GM19467 (cell line): ENCODE results near the gene EPHB1.
"Not testable (repeated sequence)": the region's sequence is repeated elsewhere in the genome, so short reads cannot be mapped to it uniquely, and the experiment has no call there.

ENCODE experiments used
- ATAC-seq: cut with Tn5 transposase; IDR thresholded peaks from one replicate; pipeline ENCODE4 v1.9.1; 2021; ENCODE audit warnings: mild to moderate bottlenecking, moderate library complexity; ENCODE audit not compliant: unreplicated experiment

Gene EPHB1

GRCh38 chr3:134938029-134938525, 143.0 kb downstream of the EPHB1 start:
- ATAC-seq: no peak

DNA sequence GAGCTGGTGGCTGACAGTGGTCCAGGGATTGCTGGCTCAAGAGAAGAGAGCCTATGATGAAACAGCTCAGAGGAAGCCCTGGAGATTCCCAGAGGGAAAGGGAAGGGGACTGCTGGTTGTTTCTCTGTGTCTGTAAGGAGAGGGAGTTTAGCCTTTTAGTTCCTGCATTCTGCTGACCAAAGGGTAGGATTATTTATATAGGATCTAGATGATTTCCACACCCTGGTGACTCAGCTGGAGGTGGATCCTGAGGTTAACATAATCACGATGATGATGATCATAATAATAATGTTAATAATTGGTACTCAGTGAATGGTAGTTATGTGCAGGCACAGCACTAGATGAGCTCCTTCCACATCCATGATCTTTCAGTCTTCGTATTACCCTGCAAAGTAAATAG, 144.9 kb downstream of the EPHB1 start:
- no peak for ATAC-seq

- ATAC-seq: no peak
Observed at GRCh38 chr3:134941820-134942219, 146.8 kb downstream of the EPHB1 start.

- ATAC-seq: no peak
Observed at GRCh38 chr3:134944429-134944828, 149.4 kb downstream of the EPHB1 start.

DNA sequence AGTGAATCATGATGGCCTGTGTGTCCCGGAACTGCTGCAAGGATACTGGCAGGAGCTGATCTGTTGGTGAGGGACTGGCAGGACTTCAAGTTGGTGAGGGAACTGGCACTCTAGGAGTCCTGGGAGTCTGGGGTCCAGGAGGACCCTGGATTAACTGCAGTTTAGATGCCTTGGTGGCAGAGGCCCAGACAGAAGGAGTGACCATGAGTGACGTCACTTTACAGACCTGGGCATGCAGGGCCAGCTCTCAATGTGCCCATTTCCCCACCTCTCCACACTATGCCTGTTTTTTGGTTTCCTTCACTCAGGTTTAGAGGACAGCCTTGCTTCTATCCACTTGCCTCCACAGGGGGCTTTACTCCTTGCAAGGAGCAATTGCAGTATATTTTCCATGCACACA, 154.1 kb downstream of the EPHB1 start:
- ATAC-seq: no peak

DNA sequence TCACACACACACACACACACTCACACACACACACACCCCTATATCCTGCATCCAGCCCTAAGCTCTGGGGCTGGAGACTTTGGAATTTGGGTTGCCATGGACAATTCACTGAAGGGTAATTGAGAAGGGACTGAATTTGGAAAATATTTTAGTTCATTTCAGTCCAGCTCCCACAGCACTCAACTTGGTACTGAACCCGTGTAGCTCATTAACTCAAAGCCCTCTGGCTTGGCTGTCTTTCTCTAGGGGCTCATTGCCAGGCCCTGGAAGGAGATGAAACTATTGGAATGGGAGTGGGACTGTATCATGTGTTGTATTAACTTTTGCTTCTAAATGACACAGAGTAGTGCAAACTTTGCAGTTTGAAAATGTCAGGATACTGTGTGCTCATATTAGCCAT, 157.3 kb downstream of the EPHB1 start:
- no peak for ATAC-seq

GRCh38 chr3:134955874-134956273, 160.8 kb downstream of the EPHB1 start:
- no peak for ATAC-seq

- ATAC-seq: peak; percentile 61
Observed at GRCh38 chr3:134956395-134956794, 161.3 kb downstream of the EPHB1 start.

DNA sequence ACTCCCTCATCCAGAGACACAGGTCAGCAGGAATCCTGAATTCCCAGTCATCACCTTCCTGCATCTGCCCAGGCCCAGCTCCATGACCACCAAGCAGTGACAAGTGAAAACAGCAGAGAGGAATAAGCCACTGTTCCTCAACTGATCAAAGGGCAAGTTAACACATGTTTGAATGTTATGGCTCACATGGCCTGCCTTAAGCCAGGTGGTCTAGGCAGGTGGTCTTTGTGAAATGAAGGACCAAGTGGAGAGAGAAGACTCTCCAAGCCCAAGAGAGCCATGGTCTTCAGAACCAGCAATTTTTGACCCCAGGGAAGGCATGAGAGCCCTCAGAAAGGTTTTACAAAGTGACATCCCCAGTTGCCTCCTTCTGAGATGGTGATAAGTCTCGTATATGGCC, 161.8 kb downstream of the EPHB1 start:
- no peak for ATAC-seq

DNA sequence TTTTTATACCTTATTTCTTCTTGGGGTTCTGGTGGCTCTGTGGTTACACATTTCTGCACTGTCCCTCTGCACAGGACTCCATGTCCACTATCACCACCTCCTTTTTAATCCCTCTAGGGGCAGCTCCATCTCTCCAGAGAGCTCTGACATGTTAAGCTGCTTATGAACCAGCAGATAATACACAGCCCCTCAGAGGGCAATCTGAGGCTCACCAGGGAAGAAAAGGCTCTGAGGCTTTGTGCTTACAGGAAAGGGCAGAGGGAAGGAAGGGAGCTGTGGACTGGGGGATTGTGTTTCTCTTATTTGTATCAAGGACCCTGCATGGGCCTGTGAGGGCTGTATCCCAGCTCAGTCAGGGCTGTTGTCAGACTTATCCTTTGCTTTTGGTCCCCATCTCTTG, 164.5 kb downstream of the EPHB1 start:
- no peak for ATAC-seq

DNA sequence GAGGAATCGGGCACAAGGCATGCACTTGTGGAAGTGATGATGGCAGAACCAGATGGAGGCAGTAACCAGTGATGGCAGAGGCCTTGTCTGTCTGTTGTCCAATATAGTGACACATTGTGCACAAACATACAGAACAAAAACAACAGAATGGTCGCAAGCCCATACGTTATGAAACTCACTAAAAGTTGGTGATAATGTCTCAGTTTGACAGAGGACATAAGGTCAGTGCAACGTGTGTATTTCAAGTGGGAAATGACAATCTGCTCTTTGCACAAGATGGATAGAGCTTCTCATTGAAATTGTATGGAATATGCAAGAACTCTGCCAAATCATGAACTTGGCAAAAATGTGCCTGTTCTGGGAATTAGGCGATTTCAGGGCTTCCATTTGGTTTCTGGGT, 169.2 kb downstream of the EPHB1 start:
- ATAC-seq: no peak

DNA sequence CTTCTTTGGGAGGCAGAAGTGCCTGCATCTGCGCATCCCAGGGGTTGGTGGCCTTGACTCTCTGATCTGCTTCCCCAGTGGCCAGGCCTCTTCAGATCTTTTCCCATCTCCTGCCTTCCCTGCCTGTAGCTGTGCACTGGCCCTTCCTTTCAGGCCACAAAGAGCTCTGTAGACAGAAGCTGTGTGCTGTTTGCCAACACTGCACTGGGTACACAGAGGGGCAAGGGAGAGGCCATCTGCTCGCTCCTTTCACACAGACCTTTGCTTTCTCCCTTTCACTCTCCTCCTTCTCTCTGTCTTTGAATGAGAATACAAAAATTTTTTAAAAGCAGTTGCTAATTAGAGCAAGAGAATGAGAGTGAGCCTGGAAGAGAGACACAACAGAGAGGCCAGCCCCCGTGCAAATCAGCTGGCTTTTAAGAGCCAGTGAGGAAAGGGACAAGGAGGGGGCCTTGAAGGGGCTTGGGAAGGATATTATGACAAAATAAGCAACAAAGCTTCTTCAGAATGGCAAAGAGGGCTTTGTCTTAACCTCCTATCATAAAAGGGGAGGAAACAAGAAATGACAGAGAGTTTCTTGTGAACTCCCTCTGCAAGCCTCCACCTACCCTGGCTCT, 170.9 kb downstream of the EPHB1 start:
- ATAC-seq: no peak

DNA sequence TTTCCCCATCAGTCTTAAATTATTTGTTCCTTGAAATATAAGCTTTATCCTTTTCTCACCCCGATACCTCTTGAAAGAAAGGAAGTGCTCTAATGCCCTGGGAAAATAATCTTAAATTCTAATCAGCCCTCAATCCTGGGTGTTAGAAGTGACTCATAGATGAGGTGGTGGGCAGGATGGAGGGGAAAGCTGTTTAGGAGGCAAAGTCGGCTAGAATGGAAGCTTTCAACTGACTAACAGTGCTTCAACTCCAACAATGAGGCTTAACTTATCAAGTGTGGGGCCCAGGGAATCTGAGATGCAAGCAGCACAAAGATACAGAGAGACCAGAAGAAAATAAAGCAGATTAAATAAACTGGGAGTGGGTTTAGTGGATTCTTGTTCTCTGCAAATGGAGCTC, 175.8 kb downstream of the EPHB1 start:
- ATAC-seq: no peak

DNA sequence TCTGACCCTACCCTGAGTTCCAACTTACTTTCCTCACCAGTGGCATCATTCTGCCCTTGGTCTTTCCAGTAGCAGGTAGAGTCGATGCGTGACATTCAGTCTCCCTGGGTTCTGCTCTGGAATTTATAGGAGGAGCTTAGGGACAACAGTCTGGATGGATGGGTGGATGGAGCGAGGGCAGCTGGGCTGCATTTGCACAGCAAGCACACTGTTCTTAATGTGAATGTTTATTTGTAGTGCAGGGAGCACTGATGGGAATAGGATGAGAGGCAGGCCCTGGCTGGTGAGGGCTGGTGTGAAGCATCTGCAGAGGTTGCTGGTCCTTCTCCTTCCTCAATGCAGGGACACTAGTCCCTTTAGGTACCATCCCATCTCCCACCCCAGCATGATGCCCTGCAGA, 176.2 kb downstream of the EPHB1 start:
- no peak for ATAC-seq

DNA sequence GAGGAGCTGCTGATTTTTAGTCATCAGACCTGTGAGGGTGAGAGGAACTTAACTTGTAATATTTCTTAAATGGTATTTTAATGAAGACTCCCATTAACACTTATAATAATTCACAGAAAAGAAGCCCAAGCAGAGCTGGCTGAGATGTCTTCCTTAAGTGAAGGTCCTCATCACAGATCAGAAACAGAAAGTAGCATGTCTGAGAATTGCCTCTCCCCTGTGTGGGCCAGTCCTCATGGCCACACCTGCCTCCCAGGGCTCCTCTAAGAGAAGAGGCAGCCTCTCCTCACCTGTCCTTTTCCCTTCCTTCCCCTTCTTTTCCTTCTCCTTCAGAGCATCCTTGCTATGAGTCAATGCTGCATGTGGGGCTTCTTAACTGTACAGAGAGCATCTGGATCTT, 176.8 kb downstream of the EPHB1 start:
- not testable (repeated sequence) for ATAC-seq

DNA sequence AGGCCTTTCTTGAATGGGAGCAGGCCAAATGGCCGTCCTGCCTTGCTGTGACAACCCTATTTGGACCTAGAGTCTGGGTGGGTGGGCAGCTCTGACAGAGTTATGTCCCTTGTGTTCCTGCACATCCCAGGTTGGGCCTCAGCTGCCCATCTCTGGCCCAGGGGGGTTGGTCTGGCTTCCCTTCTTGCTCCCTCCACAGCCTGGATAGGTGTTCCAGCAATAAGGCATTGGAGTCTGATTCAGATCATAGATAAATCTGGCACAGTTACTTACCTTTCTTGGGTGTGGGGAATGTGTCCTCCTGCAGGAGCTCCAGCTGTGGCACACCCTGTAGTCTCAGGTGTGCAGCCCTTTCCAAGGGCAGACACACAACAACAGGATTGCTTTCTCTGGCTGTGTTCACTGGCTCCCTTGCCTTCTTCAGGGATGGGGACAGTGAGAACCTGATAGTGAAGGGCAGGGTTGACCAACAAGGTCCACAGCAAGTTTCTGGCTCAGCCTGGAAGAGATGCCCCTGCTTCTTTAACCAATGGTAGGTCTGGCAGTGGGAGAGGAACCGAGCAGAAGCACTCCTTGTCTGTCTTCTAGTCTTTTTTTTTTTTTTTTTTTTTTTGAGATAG, 177.9 kb downstream of the EPHB1 start:
- ATAC-seq: no peak

GRCh38 chr3:134974624-134975023, 179.6 kb downstream of the EPHB1 start:
- no peak for ATAC-seq

DNA sequence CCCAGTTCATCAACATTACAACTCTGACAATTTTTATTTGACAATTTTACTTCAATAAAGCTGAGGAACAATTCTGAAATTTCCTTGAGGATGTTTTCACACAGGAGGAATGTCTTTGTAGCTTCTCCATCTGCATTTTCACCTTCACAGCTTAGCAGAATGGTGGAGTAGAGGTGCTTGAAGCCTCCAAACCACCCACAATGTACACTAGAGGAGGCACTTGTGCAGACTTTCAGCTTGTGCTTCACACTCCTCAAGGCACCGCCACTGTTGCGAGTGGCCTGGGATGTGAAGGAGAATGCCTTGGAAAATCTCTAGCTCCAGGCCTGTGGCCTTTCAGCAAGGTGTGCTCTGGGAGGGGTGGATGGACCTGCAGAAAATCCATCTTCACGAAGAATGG, 181.9 kb downstream of the EPHB1 start:
- no peak for ATAC-seq

GRCh38 chr3:134978658-134979057, 183.6 kb downstream of the EPHB1 start:
- no peak for ATAC-seq

DNA sequence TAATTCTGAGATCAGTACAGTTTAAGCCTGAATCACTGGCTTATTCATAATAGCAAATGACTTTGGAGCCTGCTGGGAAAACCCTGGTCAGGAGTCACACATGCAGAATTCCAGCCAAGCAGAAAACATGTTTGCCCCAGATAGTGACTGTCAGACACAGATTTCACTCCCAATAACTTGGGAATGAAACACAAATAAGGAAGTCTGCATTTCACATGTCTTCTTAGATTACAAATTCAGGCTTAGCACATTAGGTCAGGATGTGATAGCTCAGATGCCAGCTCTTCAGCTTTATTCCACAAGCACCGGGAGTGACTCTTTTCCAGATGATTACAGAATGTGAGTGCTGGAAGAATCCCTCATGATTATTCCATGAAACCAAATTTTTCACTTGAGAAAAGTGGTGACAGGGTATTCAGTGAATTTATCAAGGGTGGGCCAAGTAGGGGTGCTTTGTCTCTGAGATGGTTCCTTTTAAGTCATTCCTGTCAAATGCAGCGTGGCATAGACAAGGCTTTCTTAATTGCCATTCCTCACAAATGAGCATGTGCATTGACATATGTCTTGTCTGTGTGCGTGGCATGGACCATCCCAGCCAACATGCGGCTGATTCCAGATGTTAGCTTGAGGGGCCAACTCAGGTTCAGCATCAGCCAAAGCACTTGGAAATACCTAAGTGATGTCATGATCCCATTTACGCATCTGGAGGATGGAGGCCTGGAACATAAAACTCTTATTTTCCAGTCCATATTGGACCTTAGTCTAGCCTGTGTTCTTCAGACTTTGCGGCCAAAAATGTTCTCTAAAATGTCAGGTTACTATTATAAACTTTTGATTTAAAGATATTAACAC, 191.0 kb downstream of the EPHB1 start:
- ATAC-seq: no peak

DNA sequence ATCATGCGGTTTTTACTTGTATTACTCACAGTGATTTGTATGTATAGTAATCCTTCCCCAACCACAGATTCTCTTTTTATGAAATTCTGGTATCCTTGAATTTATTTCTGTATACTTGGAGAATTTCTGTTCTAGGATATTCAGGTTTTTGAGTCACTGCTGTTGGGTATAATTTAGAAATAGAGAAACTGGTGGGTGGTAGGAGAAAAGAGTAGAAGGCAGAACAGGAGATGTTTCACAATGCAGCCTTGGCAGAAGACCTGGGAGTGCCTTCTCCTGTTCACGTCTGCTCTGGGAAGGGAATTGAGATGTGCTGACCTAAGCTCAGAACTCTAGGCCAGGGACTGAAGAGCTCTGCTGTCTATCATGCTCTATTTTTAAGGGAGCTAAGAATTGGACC, 193.6 kb downstream of the EPHB1 start:
- no peak for ATAC-seq

GRCh38 chr3:134991003-134991402, 195.9 kb downstream of the EPHB1 start:
- ATAC-seq: no peak
